Measurements from ENCODE around the gene REC114.

The REC114 gene

GRCh38 chr15:73550190-73550589 lies 107.2 kb downstream of the REC114 start:
- H3K27ac ChIP-seq, result no peak overlapping the region
- no peak for TF ChIP-seq ZFX (IDR thresholded peaks at IDR 0.05; ENCODE audit: borderline replicate concordance)

- no peak overlapping the region for H3K27ac ChIP-seq
- no peak for TF ChIP-seq CTCF (IDR thresholded peaks at IDR 0.05)
- no peak for TF ChIP-seq ZFX (IDR thresholded peaks at IDR 0.05; ENCODE audit: borderline replicate concordance)
Measured at GRCh38 chr15:73555080-73555479, 112.1 kb downstream of the REC114 start.

- TF ChIP-seq CTCF (IDR thresholded peaks at IDR 0.05) (no peak), ZFX (IDR thresholded peaks at IDR 0.05; ENCODE audit: borderline replicate concordance) (no peak)
- H3K27ac ChIP-seq, result no peak overlapping the region
Measured at GRCh38 chr15:73558529-73558928, 115.6 kb downstream of the REC114 start.

GRCh38 chr15:73560501-73561117 lies 117.6 kb downstream of the REC114 start:
- H3K27ac ChIP-seq, result no peak overlapping the region
- TF ChIP-seq ZFX (IDR thresholded peaks at IDR 0.05; ENCODE audit: borderline replicate concordance) (no peak), CTCF (IDR thresholded peaks at IDR 0.05) (peak; percentile 56)

- no peak for TF ChIP-seq ZFX (IDR thresholded peaks at IDR 0.05; ENCODE audit: borderline replicate concordance)
- TF ChIP-seq CTCF (IDR thresholded peaks at IDR 0.05), result no peak
- no peak overlapping the region for H3K27ac ChIP-seq
Measured at GRCh38 chr15:73564255-73564654, 121.3 kb downstream of the REC114 start.

GRCh38 chr15:73567020-73567419 lies 124.1 kb downstream of the REC114 start:
- TF ChIP-seq CTCF (IDR thresholded peaks at IDR 0.05) (no peak), ZFX (IDR thresholded peaks at IDR 0.05; ENCODE audit: borderline replicate concordance) (no peak)
- H3K27ac ChIP-seq, result no peak overlapping the region

GRCh38 chr15:73568564-73569280 lies 125.8 kb downstream of the REC114 start:
- TF ChIP-seq CTCF (IDR thresholded peaks at IDR 0.05), result no peak
- no peak for TF ChIP-seq ZFX (IDR thresholded peaks at IDR 0.05; ENCODE audit: borderline replicate concordance)
- no peak overlapping the region for H3K27ac ChIP-seq
